ENCODE measurements around the gene F10.

DNA sequence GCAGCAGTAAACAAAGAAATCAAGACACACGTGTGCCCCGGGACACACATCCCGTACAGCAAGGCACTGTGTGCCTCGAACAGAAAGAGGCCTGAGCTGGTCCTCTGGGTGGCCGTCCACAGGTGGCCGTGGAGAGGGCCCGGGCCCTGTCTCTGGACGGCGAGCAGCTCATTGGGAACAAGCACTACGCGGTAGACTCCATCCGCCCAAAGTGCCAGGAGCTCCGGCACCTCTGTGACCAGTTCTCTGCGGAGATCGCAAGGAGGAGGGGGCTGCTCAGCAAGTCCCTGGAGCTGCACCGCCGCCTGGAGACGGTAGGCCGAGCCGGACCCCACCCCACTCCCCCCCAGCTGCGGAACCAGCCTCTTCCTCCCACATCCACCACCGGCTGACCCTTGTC is 47.7 kb upstream of the F10 start:
- TF ChIP-seq CTCF (IDR thresholded peaks at IDR 0.05), result no peak
- no peak for TF ChIP-seq POLR2A (IDR thresholded peaks at IDR 0.05)

Data from heart left ventricle (tissue), 13 donors.